GM23338 (cell line): ENCODE results near the gene RSU1. TPM values are rescaled to one million over a fixed set of nuclear protein-coding genes. Genes with fewer than 3 reads are reported as not detected.

Experiments
- ATAC-seq: fragments of 200-7000 bp; cut with Tn5 transposase; 3 replicates; pipeline ENCODE4 v1.9.1; 2020
- DNase-seq: peaks from one replicate; pipeline ENCODE4 v3.0.0-alpha.2; 2015; ENCODE audit warnings: low spot score
- H2AFZ ChIP-seq: fragments of 200-600 bp; sonication (generic); 2 replicates; pipeline ENCODE4 v1.8.0; 2016; ENCODE audit warnings: antibody characterized with exemption, mild to moderate bottlenecking, moderate library complexity
- H3F3A ChIP-seq: fragments of 200-600 bp; sonication (generic); replicated peaks from 2 replicates; pipeline ENCODE4 v1.8.0; 2017; ENCODE audit warnings: antibody characterized with exemption, mixed run types, low read depth
- H3K27ac ChIP-seq: fragments of 200-600 bp; sonication (generic); 2 replicates; pipeline ENCODE4 v1.6.1; 2016; ENCODE audit warnings: low read depth
- H3K27me3 ChIP-seq: fragments of 200-600 bp; sonication (generic); 2 replicates; pipeline ENCODE4 v1.8.0; 2016; ENCODE audit warnings: mild to moderate bottlenecking, mixed run types, moderate library complexity; ENCODE audit not compliant: insufficient read depth
- H3K36me3 ChIP-seq: fragments of 200-600 bp; sonication (generic); 2 replicates; pipeline ENCODE4 v1.8.0; 2016; ENCODE audit warnings: mild to moderate bottlenecking; ENCODE audit not compliant: insufficient read depth
- H3K4me1 ChIP-seq: fragments of 200-600 bp; sonication (generic); 2 replicates; pipeline ENCODE4 v1.8.0; 2016; ENCODE audit warnings: mild to moderate bottlenecking, moderate library complexity; ENCODE audit not compliant: insufficient read depth
- H3K4me2 ChIP-seq: fragments of 200-600 bp; sonication (generic); 2 replicates; pipeline ENCODE4 v1.7.1; 2017; ENCODE audit warnings: mixed run types
- H3K4me3 ChIP-seq: fragments of 200-600 bp; sonication (generic); 2 replicates; pipeline ENCODE4 v1.6.1; 2016; ENCODE audit warnings: mixed run types
- H3K79me2 ChIP-seq: fragments of 200-600 bp; sonication (generic); replicated peaks from 2 replicates; pipeline ENCODE4 v1.8.0; 2017; ENCODE audit warnings: mild to moderate bottlenecking; ENCODE audit not compliant: insufficient read depth
- H3K9me2 ChIP-seq: fragments of 200-600 bp; sonication (generic); 2 replicates; pipeline ENCODE4 v1.8.0; 2017; ENCODE audit not compliant: insufficient read depth
- H4K20me1 ChIP-seq: fragments of 200-600 bp; sonication (generic); replicated peaks from 2 replicates; pipeline ENCODE4 v1.8.0; 2017; ENCODE audit warnings: mild to moderate bottlenecking; ENCODE audit not compliant: insufficient read depth
- H3K27ac Mint-ChIP-seq: 2 replicates; pipeline ENCODE4 v1.8.0; 2020; ENCODE audit warnings: inconsistent platforms, mild to moderate bottlenecking, moderate library complexity, mixed read lengths
- H3K27me3 Mint-ChIP-seq: 3 replicates; pipeline ENCODE4 v1.8.0; 2022; ENCODE audit warnings: low read depth, mild to moderate bottlenecking, moderate library complexity, mixed read lengths, inconsistent platforms; ENCODE audit not compliant: insufficient read depth, poor library complexity
- H3K36me3 Mint-ChIP-seq: 3 replicates; pipeline ENCODE4 v1.8.0; 2021; ENCODE audit warnings: low read depth, mild to moderate bottlenecking, inconsistent platforms, moderate library complexity, mixed read lengths
- H3K4me1 Mint-ChIP-seq: 3 replicates; pipeline ENCODE4 v1.8.0; 2020; ENCODE audit warnings: mild to moderate bottlenecking, inconsistent platforms, mixed read lengths
- H3K4me3 Mint-ChIP-seq: 3 replicates; pipeline ENCODE4 v1.8.0; 2021; ENCODE audit warnings: moderate library complexity, mild to moderate bottlenecking, inconsistent platforms, mixed read lengths
- H3K9me3 Mint-ChIP-seq: 3 replicates; pipeline ENCODE4 v1.8.0; 2020; ENCODE audit warnings: moderate library complexity, mild to moderate bottlenecking, inconsistent platforms, mixed read lengths
- CREB1 ChIP-seq: fragments of 250-450 bp; sonication (Bioruptor Pico); IDR thresholded peaks from 2 replicates; pipeline ENCODE4 v1.5.0; 2020; ENCODE audit warnings: low read depth, mild to moderate bottlenecking, moderate library complexity
- CTCF ChIP-seq, 2 experiments: fragments of 200-600 bp in 1 of 2; sonication (generic) in 1 of 2; conservative IDR thresholded peaks; 2 replicates each; pipeline versions ENCODE4 v1.5.1 to v1.6.1; 2016 to 2017; ENCODE audit warnings: antibody characterized with exemption in 2 of 2, low read depth in 2 of 2, mild to moderate bottlenecking in 2 of 2, moderate library complexity in 1 of 2
- EZH2 ChIP-seq: fragments of 200-600 bp; sonication (generic); IDR thresholded peaks from one replicate; pipeline ENCODE4 v1.8.0; 2017; ENCODE audit warnings: antibody characterized with exemption, mild to moderate bottlenecking, low read depth; ENCODE audit not compliant: unreplicated experiment
- EZH2phosphoT487 ChIP-seq: fragments of 200-600 bp; sonication (generic); IDR thresholded peaks from one replicate; pipeline ENCODE4 v1.8.1; 2018; ENCODE audit warnings: antibody characterized with exemption; ENCODE audit not compliant: unreplicated experiment
- NANOG ChIP-seq: IDR thresholded peaks from 2 replicates; pipeline ENCODE4 v1.6.1; 2016; ENCODE audit warnings: antibody characterized with exemption, borderline replicate concordance
- STAT1 ChIP-seq: IDR thresholded peaks from one replicate; pipeline ENCODE4 v1.6.1; 2016; ENCODE audit warnings: antibody characterized with exemption; ENCODE audit not compliant: unreplicated experiment
- ZNF114 ChIP-seq: fragments of 250-450 bp; sonication (Bioruptor Pico); IDR thresholded peaks from 2 replicates; pipeline ENCODE4 v1.5.0; 2020; ENCODE audit warnings: mild to moderate bottlenecking, moderate library complexity
- ZNF331 ChIP-seq: fragments of 250-450 bp; sonication (Bioruptor Pico); IDR thresholded peaks from 2 replicates; pipeline ENCODE4 v1.5.0; 2020; ENCODE audit warnings: low read depth, mild to moderate bottlenecking, moderate library complexity
- polyA plus RNA-seq: library from polyadenylated mRNA; unstranded; fragments of >200 nt; fragmentation: Nextera tagmentation; extraction: Ambion mirVana; gene quantifications from 2 replicates; pipeline ENCODE4 v1.2.1, GENCODE V29; 2016
- total RNA-seq: library from RNA; depleted of rRNA; stranded (reverse); fragments of >200 nt; shearing (Covaris generic); gene quantifications from 2 replicates; pipeline ENCODE4 v1.2.3, GENCODE V29; 2014
- TF ChIP-seq, protein P1 (sequence below): fragments of 250-450 bp; sonication (Bioruptor Pico); IDR thresholded peaks from 2 replicates; pipeline ENCODE4 v1.5.0; 2020; ENCODE audit warnings: mild to moderate bottlenecking, moderate library complexity
- TF ChIP-seq, protein P2 (sequence below): IDR thresholded peaks from 2 replicates; pipeline ENCODE4 v1.6.1; 2016; ENCODE audit warnings: antibody characterized with exemption

RSU1 gene
- total and polyA plus RNA-seq, 2 experiments from 2014 or later, result 62.7 to 96.2 TPM

GRCh38 chr10:16820421-16820820, 3.2 kb upstream of the RSU1 start (continued):
- TF ChIP-seq, protein P1, sequence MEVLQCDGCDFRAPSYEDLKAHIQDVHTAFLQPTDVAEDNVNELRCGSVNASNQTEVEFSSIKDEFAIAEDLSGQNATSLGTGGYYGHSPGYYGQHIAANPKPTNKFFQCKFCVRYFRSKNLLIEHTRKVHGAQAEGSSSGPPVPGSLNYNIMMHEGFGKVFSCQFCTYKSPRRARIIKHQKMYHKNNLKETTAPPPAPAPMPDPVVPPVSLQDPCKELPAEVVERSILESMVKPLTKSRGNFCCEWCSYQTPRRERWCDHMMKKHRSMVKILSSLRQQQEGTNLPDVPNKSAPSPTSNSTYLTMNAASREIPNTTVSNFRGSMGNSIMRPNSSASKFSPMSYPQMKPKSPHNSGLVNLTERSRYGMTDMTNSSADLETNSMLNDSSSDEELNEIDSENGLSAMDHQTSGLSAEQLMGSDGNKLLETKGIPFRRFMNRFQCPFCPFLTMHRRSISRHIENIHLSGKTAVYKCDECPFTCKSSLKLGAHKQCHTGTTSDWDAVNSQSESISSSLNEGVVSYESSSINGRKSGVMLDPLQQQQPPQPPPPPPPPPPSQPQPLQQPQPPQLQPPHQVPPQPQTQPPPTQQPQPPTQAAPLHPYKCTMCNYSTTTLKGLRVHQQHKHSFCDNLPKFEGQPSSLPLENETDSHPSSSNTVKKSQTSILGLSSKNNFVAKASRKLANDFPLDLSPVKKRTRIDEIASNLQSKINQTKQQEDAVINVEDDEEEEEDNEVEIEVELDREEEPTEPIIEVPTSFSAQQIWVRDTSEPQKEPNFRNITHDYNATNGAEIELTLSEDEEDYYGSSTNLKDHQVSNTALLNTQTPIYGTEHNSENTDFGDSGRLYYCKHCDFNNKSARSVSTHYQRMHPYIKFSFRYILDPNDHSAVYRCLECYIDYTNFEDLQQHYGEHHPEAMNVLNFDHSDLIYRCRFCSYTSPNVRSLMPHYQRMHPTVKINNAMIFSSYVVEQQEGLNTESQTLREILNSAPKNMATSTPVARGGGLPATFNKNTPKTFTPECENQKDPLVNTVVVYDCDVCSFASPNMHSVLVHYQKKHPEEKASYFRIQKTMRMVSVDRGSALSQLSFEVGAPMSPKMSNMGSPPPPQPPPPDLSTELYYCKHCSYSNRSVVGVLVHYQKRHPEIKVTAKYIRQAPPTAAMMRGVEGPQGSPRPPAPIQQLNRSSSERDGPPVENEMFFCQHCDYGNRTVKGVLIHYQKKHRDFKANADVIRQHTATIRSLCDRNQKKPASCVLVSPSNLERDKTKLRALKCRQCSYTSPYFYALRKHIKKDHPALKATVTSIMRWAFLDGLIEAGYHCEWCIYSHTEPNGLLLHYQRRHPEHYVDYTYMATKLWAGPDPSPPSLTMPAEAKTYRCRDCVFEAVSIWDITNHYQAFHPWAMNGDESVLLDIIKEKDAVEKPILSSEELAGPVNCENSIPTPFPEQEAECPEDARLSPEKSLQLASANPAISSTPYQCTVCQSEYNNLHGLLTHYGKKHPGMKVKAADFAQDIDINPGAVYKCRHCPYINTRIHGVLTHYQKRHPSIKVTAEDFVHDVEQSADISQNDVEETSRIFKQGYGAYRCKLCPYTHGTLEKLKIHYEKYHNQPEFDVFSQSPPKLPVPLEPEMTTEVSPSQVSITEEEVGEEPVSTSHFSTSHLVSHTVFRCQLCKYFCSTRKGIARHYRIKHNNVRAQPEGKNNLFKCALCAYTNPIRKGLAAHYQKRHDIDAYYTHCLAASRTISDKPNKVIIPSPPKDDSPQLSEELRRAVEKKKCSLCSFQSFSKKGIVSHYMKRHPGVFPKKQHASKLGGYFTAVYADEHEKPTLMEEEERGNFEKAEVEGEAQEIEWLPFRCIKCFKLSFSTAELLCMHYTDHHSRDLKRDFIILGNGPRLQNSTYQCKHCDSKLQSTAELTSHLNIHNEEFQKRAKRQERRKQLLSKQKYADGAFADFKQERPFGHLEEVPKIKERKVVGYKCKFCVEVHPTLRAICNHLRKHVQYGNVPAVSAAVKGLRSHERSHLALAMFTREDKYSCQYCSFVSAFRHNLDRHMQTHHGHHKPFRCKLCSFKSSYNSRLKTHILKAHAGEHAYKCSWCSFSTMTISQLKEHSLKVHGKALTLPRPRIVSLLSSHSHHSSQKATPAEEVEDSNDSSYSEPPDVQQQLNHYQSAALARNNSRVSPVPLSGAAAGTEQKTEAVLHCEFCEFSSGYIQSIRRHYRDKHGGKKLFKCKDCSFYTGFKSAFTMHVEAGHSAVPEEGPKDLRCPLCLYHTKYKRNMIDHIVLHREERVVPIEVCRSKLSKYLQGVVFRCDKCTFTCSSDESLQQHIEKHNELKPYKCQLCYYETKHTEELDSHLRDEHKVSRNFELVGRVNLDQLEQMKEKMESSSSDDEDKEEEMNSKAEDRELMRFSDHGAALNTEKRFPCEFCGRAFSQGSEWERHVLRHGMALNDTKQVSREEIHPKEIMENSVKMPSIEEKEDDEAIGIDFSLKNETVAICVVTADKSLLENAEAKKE (CRISPR knock-in tag), result no peak
- no peak for TF ChIP-seq STAT1
- no peak for TF ChIP-seq ZNF331
- TF ChIP-seq, protein P2, sequence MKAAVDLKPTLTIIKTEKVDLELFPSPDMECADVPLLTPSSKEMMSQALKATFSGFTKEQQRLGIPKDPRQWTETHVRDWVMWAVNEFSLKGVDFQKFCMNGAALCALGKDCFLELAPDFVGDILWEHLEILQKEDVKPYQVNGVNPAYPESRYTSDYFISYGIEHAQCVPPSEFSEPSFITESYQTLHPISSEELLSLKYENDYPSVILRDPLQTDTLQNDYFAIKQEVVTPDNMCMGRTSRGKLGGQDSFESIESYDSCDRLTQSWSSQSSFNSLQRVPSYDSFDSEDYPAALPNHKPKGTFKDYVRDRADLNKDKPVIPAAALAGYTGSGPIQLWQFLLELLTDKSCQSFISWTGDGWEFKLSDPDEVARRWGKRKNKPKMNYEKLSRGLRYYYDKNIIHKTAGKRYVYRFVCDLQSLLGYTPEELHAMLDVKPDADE, result no peak
- no peak for TF ChIP-seq NANOG
- no peak for TF ChIP-seq ZNF114 (CRISPR knock-in tag)
- no peak for TF ChIP-seq CREB1 (CRISPR knock-in tag)
- no peak for TF ChIP-seq EZH2

DNA sequence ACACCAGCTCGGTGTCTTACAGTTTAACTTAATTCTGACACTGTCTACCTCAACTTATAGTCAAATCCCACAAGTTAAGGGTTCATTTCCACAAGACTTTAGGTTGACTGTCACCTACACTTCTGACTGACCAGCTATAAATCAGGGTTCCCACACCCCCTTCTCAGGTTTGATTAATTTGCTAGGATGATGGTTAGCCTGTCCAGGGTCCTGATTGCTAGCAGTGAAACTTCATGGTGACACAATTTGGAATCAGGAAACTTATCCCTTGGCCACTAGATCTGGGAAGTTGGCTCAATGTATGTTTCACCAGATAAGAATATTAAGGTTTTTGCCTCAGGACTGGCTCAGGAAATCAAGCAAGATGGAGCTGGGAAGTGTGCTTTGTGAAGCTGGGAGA, 2.8 kb upstream of the RSU1 start:
- Mint-ChIP-seq H3K9me3 (peaks cover 34% of the 10 kb centered on the region), H3K27ac (no peak overlapping the region), H3K27me3 (peaks cover 7% of the 10 kb centered on the region), H3K4me3 (no peak overlapping the region), H3K4me1 (peaks cover 11% of the 10 kb centered on the region), H3K36me3 (peaks cover 23% of the 10 kb centered on the region; the same call in 2 of the 3 replicates)
- Histone ChIP-seq H3K36me3 (peaks cover 5% of the 10 kb centered on the region; the same call in 1 of the 2 replicates), H3F3A (no peaks in the 10 kb centered on the region), H2AFZ (no peak overlapping the region), H3K27ac (no peak overlapping the region), H3K4me1 (peaks cover 8% of the 10 kb centered on the region), H3K9me2 (no peaks in the 10 kb centered on the region), H3K4me2 (no peak overlapping the region), H3K79me2 (peaks cover 18% of the 10 kb centered on the region), H3K27me3 (no peaks in the 10 kb centered on the region), H4K20me1 (no peaks in the 10 kb centered on the region; the same call in 1 of the 2 replicates), H3K4me3 (no peak overlapping the region)
- no peak for DNase-seq
- no peak for ATAC-seq
- TF ChIP-seq ZNF331, result no peak
- no peak for TF ChIP-seq NANOG
- no peak for TF ChIP-seq EZH2
- no peak for TF ChIP-seq EZH2phosphoT487
- TF ChIP-seq CTCF (conservative IDR thresholded peaks at IDR 0.05; ENCODE audit: low read depth in 2 of 2), result no peak
- TF ChIP-seq, protein P2, result no peak
